Fibroblast of lung (primary cell): Measurements from ENCODE around the gene HMX1. TPM values are rescaled to one million over a fixed set of nuclear protein-coding genes. Genes with fewer than 3 reads are reported as not detected.

Experiments
- DNase-seq, 2 donors: peaks; one replicate each; pipeline versions ENCODE4 v3.0.0 to v3.0.0-alpha.2; 2010; ENCODE audit warnings: low read depth in 2 of 2
- H2AFZ ChIP-seq: 2 replicates; pipeline ENCODE4 v1.5.1; 2012; ENCODE audit warnings: low read length, control low read depth, inconsistent platforms
- H3K27ac ChIP-seq: 2 replicates; pipeline ENCODE4 v1.5.1; 2011; ENCODE audit warnings: low read length, control low read depth; ENCODE audit not compliant: insufficient read depth
- H3K27me3 ChIP-seq: 2 replicates; pipeline ENCODE4 v1.5.1; 2011; ENCODE audit warnings: mild to moderate bottlenecking, low read length; ENCODE audit not compliant: control insufficient read depth, insufficient read depth
- H3K36me3 ChIP-seq: 2 replicates; pipeline ENCODE4 v1.5.1; 2011; ENCODE audit warnings: low read length; ENCODE audit not compliant: control insufficient read depth, insufficient read depth
- H3K4me1 ChIP-seq: 2 replicates; pipeline ENCODE4 v1.5.1; 2011; ENCODE audit warnings: low read length; ENCODE audit not compliant: control insufficient read depth, insufficient read depth; ENCODE audit errors: extremely low read depth
- H3K4me2 ChIP-seq: 2 replicates; pipeline ENCODE4 v1.5.1; 2011; ENCODE audit warnings: low read length, control low read depth; ENCODE audit not compliant: insufficient read depth; ENCODE audit errors: extremely low read depth
- H3K4me3 ChIP-seq, 4 experiments: fragments of 200-600 bp in 1 of 4; sonication (generic) in 1 of 4; replicated peaks in 1 of 4; 2 replicates each; pipeline ENCODE4 v1.5.1; 2011 to 2016; ENCODE audit warnings: low read length in 4 of 4, low read depth in 3 of 4, mild to moderate bottlenecking in 3 of 4, control low read depth in 2 of 4, inconsistent platforms in 1 of 4, mixed read lengths in 1 of 4; ENCODE audit not compliant: insufficient read depth in 1 of 4; ENCODE audit errors: control extremely low read depth in 1 of 4
- H3K79me2 ChIP-seq: 2 replicates; pipeline ENCODE4 v1.5.1; 2012; ENCODE audit warnings: mild to moderate bottlenecking, low read length, inconsistent platforms; ENCODE audit not compliant: control insufficient read depth, insufficient read depth
- H3K9ac ChIP-seq: 2 replicates; pipeline ENCODE4 v1.5.1; 2011; ENCODE audit warnings: mild to moderate bottlenecking, low read length, control low read depth; ENCODE audit not compliant: insufficient read depth
- H3K9me3 ChIP-seq: 2 replicates; pipeline ENCODE4 v1.5.1; 2012; ENCODE audit warnings: low read depth, low read length; ENCODE audit not compliant: control insufficient read depth, insufficient read depth
- H4K20me1 ChIP-seq: 2 replicates; pipeline ENCODE4 v1.5.1; 2011; ENCODE audit warnings: low read length; ENCODE audit not compliant: control insufficient read depth, insufficient read depth; ENCODE audit errors: extremely low read depth
- EZH2 ChIP-seq: IDR thresholded peaks from 2 replicates; pipeline ENCODE4 v1.5.1; 2012; ENCODE audit warnings: low read length, control low read depth, mild to moderate bottlenecking; ENCODE audit errors: missing control alignments
- polyA plus RNA-seq, 2 donors: library from polyadenylated mRNA; depleted of rRNA in 1 of 2; stranded (reverse) in 1 of 2; unstranded in 1 of 2; fragments of >200 nt; gene quantifications; 2 replicates each; pipeline ENCODE4 v1.2.1, GENCODE V29; 2011 to 2012; ENCODE audit warnings: missing spikeins in 1 of 2
- total RNA-seq: library from RNA; depleted of rRNA; stranded (reverse); fragments of >200 nt; gene quantifications from 2 replicates; pipeline ENCODE4 v1.2.1, GENCODE V29; 2014
- TF ChIP-seq, protein P1 (sequence below), 2 donors: IDR thresholded peaks in 1 of 2; conservative IDR thresholded peaks in 1 of 2; 1 replicate in 1 of 2; 2 replicates in 1 of 2; pipeline ENCODE4 v1.5.1; 2011 to 2012; ENCODE audit warnings: low read length in 2 of 2, control low read depth in 1 of 2, inconsistent platforms in 1 of 2, low read depth in 1 of 2, mild to moderate bottlenecking in 1 of 2

Gene HMX1
- total and polyA plus RNA-seq, 2 donors (not counting 1 experiment from before 2014, with no cell fraction given): not detected

DNA sequence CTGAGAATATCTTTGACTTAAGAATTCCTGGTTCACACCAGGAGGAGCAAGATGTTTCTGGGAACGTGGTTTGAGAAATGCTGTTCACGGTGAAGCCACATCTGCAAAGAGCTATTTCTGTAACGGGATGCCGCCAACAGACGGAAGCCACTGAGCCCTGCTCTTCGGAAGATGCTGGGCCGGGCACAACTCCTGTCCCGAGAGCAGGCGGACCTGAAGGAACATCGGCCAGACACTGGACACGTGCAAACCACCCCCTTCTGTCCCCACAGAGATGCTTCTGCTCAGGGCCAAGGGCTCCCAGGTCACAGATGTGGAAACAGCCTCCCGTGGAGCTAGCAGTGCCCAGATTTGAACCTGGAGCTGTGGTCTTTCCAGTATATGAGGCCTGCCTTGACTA, 24.3 kb downstream of the HMX1 start:
- Histone ChIP-seq H4K20me1 (no peaks in the 10 kb centered on the region), H3K4me1 (no peaks in the 10 kb centered on the region), H3K9ac (no peak overlapping the region), H3K9me3 (no peaks in the 10 kb centered on the region), H2AFZ (no peak overlapping the region), H3K27ac (no peak overlapping the region), H3K27me3 (no peaks in the 10 kb centered on the region), H3K4me2 (no peak overlapping the region), H3K4me3 (no peak overlapping the region), H3K36me3 (no peaks in the 10 kb centered on the region), H3K79me2 (no peaks in the 10 kb centered on the region)
- TF ChIP-seq EZH2: no peak
- TF ChIP-seq, protein P1, sequence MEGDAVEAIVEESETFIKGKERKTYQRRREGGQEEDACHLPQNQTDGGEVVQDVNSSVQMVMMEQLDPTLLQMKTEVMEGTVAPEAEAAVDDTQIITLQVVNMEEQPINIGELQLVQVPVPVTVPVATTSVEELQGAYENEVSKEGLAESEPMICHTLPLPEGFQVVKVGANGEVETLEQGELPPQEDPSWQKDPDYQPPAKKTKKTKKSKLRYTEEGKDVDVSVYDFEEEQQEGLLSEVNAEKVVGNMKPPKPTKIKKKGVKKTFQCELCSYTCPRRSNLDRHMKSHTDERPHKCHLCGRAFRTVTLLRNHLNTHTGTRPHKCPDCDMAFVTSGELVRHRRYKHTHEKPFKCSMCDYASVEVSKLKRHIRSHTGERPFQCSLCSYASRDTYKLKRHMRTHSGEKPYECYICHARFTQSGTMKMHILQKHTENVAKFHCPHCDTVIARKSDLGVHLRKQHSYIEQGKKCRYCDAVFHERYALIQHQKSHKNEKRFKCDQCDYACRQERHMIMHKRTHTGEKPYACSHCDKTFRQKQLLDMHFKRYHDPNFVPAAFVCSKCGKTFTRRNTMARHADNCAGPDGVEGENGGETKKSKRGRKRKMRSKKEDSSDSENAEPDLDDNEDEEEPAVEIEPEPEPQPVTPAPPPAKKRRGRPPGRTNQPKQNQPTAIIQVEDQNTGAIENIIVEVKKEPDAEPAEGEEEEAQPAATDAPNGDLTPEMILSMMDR (conservative IDR thresholded peaks at IDR 0.05 in 1 of 2, IDR thresholded peaks at IDR 0.05 in 1 of 2; ENCODE audit: low read depth in 1 of 2, low read length in 2 of 2): no peak
- DNase-seq: no peak

DNA sequence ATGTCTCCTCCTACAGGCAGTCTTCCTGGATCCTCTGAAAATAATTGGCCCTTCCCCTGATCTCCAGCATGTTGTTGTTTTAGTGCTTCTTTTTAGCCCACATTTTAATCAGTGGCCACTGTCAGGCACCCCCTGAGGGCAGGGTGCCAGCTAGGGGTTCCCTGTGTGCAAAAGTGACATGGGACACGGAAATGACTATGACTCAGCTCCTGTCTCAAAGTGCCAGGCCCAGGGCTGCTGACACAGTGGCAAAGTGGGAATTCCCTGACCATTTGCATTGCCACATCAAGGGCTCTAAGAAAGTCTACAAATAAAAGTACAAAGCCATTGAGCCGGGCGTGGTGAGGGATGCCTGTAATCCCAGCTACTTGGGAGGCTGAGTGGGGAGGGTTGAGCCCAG, 24.8 kb downstream of the HMX1 start:
- Histone ChIP-seq H3K27me3 (no peaks in the 10 kb centered on the region), H2AFZ (no peak overlapping the region), H3K4me1 (no peaks in the 10 kb centered on the region), H3K4me3 (no peak overlapping the region), H3K4me2 (no peak overlapping the region), H3K9ac (no peak overlapping the region), H3K79me2 (no peaks in the 10 kb centered on the region), H3K36me3 (no peaks in the 10 kb centered on the region), H3K9me3 (no peaks in the 10 kb centered on the region), H3K27ac (no peak overlapping the region), H4K20me1 (no peaks in the 10 kb centered on the region)
- TF ChIP-seq, protein P1 (conservative IDR thresholded peaks at IDR 0.05 in 1 of 2, IDR thresholded peaks at IDR 0.05 in 1 of 2; ENCODE audit: low read depth in 1 of 2, low read length in 2 of 2): no peak
- TF ChIP-seq EZH2: no peak
- DNase-seq: no peak

DNA sequence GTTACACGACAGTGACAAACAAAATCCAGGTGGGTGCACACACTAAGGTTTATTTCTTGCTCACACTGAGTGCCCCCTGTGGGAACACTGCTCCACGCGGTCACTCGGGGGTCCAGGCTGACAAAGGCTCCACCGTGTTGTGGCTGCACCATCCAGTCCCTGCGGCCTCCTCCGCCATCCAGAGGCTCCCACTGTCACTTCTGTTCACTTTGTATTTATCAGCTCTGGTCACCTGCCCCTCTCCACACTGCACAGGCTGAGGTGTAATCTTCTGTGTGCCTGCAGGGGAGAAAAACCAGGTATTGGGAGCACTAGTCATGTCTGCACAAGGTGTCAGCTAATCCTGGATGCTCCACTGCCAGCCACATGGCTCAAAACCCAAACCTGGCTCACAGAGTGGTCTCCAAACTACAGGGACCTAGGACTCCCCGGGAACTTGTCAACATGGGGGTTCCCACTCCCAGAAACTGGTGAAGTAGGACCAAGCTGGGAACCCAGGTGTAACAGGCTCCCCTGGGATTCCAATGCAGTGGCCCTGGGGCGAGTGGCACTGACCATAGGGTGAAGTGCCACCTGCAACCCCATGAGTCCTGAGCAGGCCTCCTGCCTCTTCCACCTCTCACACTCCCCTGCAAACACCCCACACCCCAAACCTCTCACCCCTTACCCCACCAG, 25.5 kb downstream of the HMX1 start:
- Histone ChIP-seq H3K4me1 (no peaks in the 10 kb centered on the region), H3K9ac (no peak overlapping the region), H3K9me3 (no peaks in the 10 kb centered on the region), H3K36me3 (no peaks in the 10 kb centered on the region), H3K27ac (no peak overlapping the region), H3K4me3 (no peak overlapping the region), H3K4me2 (no peak overlapping the region), H2AFZ (no peak overlapping the region), H4K20me1 (no peaks in the 10 kb centered on the region), H3K79me2 (no peaks in the 10 kb centered on the region), H3K27me3 (no peaks in the 10 kb centered on the region)
- TF ChIP-seq, protein P1 (conservative IDR thresholded peaks at IDR 0.05 in 1 of 2, IDR thresholded peaks at IDR 0.05 in 1 of 2; ENCODE audit: low read depth in 1 of 2, low read length in 2 of 2): no peak
- TF ChIP-seq EZH2: no peak
- no peak for DNase-seq
